Aorta (tissue), 5 donors: ENCODE measurements around the gene FASN. TPM values are rescaled to one million over a fixed set of nuclear protein-coding genes. Genes with fewer than 3 reads are reported as not detected.

ENCODE experiments used
- ATAC-seq: fragments of 200-7000 bp; cut with Tn5 transposase; one replicate; pipeline ENCODE4 v1.9.1; 2022; ENCODE audit warnings: moderate library complexity; ENCODE audit not compliant: low FRiP score
- DNase-seq, 2 donors: peaks; one replicate each; pipeline ENCODE4 v3.0.0-alpha.2; 2020
- H3K27ac ChIP-seq, 2 donors: one replicate each; pipeline ENCODE4 v1.5.1; 2013; ENCODE audit warnings: low read length in 2 of 2, mild to moderate bottlenecking in 2 of 2, moderate library complexity in 2 of 2, control low read depth in 1 of 2, inconsistent platforms in 1 of 2, low read depth in 1 of 2
- H3K27me3 ChIP-seq, 2 donors: one replicate each; pipeline ENCODE4 v1.6.1; 2013; ENCODE audit warnings: control low read depth in 1 of 2, low read length in 1 of 2, mild to moderate bottlenecking in 1 of 2, moderate library complexity in 1 of 2; ENCODE audit not compliant: insufficient read depth in 2 of 2, control insufficient read depth in 1 of 2
- H3K36me3 ChIP-seq, 2 donors: one replicate each; pipeline ENCODE4 v1.6.1; 2013; ENCODE audit warnings: control low read depth in 1 of 2, low read length in 1 of 2, mild to moderate bottlenecking in 1 of 2; ENCODE audit not compliant: insufficient read depth in 2 of 2, control insufficient read depth in 1 of 2
- H3K4me1 ChIP-seq, 2 donors: one replicate each; pipeline ENCODE4 v1.6.1; 2013; ENCODE audit warnings: low read length in 2 of 2, control low read depth in 1 of 2, mild to moderate bottlenecking in 1 of 2, moderate library complexity in 1 of 2; ENCODE audit not compliant: insufficient read depth in 2 of 2, control insufficient read depth in 1 of 2
- H3K4me3 ChIP-seq, 2 donors: one replicate each; pipeline ENCODE4 v1.5.1; 2013; ENCODE audit warnings: low read length in 2 of 2, control low read depth in 1 of 2, mild to moderate bottlenecking in 1 of 2
- H3K9me3 ChIP-seq: one replicate; pipeline ENCODE4 v1.6.1; 2013; ENCODE audit warnings: mild to moderate bottlenecking, low read length; ENCODE audit not compliant: control insufficient read depth
- WGBS, 2 donors: extraction: QIAGEN DNeasy Blood & Tissue Kit; methylation state at CpG; one replicate each; pipeline ENCODE4 v1.1.7; 2013; 5-methylcytosine and 5-hydroxymethylcytosine counted together
- intact Hi-C, 2 donors: fragments of 100-400 bp; cut with DNase I; formaldehyde crosslinking; loops; one replicate each; pipeline versions ENCODE4 v1.14.2 to v1.15.0; 2022
- polyA plus RNA-seq, 2 donors: library from polyadenylated mRNA; stranded (reverse); fragments of 200-250 nt; gene quantifications; one replicate each; pipeline ENCODE4 v1.2.3, GENCODE V29; 2013
- total RNA-seq, 2 donors: library from RNA; stranded (reverse); fragmentation: NEBNext Ultra II Directional; extraction: Animal tissue kit (Norgen Biotek cat#: 25700); gene quantifications; one replicate each; pipeline ENCODE4 v1.2.1, GENCODE V29; 2021
- donor health status: healthy with polysubstance abuse.
- donor health status: Bipolar disorder and iron deficiency.
- donor health status: DM: no; HTN: no; CAD: no.
- donor health status: DM: no; HTN: no; CAD: no.
- donor health status: DM: yes; HTN: yes; CAD: no.

The FASN gene
- total and polyA plus RNA-seq, 4 donors = 4.3 to 64.0 (median 26.3) TPM

DNA sequence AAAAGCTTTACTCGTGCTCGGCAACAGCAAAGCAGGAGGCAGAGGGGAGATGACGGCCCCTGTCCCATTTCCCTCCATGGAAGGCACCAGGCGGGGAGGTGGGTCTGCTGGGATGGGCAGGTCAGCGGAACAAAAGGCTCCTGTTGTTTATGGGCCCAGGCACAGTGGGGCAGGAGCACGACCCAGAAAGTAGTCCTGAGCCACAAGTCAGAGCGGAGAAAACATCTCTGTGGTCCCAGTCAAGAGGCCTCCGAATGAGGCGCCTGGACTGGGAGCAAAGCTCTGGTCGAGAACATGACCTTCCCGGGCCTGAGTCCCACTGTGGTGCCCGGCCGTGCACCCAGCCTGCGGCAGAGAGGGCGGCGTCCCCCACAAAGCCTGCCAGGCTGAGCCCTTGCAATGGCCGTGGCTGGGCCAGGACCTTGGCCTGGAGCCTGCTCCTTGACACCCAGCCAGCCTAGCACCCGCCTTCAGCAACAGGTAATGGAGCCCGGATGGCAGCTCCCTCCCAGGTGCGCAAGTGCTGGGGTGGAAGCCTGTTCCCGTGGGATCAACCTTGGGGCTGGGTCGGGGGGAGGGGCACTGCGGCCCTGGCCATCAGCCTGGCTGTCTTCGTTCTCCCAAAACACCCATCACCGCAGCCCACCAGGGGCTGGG is 50.0 kb downstream of the FASN start:
- Histone ChIP-seq H3K9me3 (no peaks in the 10 kb centered on the region), H3K27me3 (no peaks in the 10 kb centered on the region), H3K4me1 (no peaks in the 10 kb centered on the region), H3K4me3 (no peak overlapping the region), H3K36me3 (no peaks in the 10 kb centered on the region), H3K27ac (no peak overlapping the region)
- WGBS, 2 donors = 86 to 89% methylated on average over 18 to 25 of the region's 25 CpGs
- intact Hi-C loops = no loop called here
- no peak for ATAC-seq
- no peak for DNase-seq

DNA sequence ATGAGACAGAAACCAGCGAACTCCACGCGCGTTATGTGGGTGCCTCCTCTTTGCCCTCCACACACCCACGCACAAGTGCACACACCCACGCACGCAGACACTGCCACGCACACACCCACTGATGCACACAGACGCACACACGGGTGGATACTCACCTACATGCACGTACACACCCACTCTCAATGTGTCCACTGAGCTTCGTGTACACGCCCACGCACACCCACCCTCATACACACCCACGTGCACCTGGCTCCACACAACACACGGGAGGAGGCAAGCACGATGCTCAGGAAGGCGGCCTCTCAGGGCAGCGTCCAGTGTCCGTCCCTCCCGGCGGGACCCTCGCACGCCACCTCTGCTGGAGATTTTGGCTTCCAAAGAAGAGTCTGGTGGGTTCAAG is 50.7 kb downstream of the FASN start:
- Histone ChIP-seq H3K36me3 (no peaks in the 10 kb centered on the region), H3K27me3 (no peaks in the 10 kb centered on the region), H3K4me1 (no peaks in the 10 kb centered on the region), H3K27ac (no peak overlapping the region), H3K4me3 (no peak overlapping the region), H3K9me3 (no peaks in the 10 kb centered on the region)
- no peak for ATAC-seq
- 88 to 91% methylated on average over 24 of the region's 24 CpGs for WGBS, 2 donors
- no peak for DNase-seq
- intact Hi-C loops = no loop called here

DNA sequence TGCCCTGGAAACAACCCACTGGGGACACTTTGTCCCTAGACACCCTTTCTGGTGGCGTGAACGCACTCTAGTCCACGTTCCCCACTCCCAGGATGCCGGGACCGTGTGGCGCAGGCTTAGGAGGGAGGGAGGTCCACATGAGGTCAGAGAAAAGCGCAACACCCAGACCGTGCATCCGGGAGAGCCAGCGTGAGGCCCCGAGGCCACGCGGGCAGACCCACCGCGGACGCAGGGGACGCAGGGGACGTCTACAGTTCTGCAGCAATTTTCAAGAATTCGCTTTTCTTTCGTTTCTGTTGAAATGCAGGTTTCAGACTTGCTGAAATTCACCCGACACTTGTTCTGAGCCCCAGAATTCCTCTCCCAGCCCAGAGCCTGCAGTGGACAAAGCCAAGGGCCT is 51.1 kb downstream of the FASN start:
- DNase-seq (no peak), ATAC-seq (no peak)
- intact Hi-C loops = no loop called here
- Histone ChIP-seq H3K36me3 (no peaks in the 10 kb centered on the region), H3K9me3 (no peaks in the 10 kb centered on the region), H3K4me3 (no peak overlapping the region), H3K4me1 (no peaks in the 10 kb centered on the region), H3K27me3 (no peaks in the 10 kb centered on the region), H3K27ac (no peak overlapping the region)
- WGBS, 2 donors = 89% methylated on average over 21 of the region's 21 CpGs

DNA sequence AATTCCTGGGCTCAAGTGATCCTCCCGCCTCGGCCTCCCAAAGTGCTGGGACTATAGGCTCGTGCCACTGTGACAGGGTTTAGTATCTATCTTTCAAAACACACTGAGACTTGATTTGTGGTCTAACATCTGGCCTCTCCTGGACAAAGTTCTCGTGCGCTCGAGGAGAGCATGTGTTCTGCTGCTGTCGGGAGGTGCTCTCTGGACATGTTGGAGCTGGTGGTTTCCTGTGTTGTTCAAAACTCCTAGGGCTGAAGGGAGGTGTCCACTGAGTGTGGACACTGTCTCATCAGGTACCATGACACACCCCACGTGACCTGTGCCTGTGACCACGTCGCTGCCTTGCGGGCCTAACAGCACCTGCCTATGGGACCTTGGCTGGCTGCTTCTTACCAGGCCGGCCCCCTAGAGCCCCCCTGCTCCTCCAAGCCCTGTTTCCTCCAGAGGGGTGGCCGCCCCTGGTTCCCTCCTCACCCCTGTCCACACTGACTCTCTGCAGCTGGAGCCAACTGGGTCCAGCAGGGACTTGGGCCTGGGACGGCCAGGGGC is 52.0 kb downstream of the FASN start:
- no peaks in the 10 kb centered on the region for H3K4me1 ChIP-seq
- intact Hi-C loops = no loop called here
- 69% methylated on average over 14 of the region's 14 CpGs for WGBS, 2 donors
- no peak for ATAC-seq
- no peak overlapping the region for H3K27ac ChIP-seq
- H3K4me3 ChIP-seq = no peak overlapping the region
- H3K27me3 ChIP-seq = no peaks in the 10 kb centered on the region
- no peaks in the 10 kb centered on the region for H3K36me3 ChIP-seq
- no peak for DNase-seq
- H3K9me3 ChIP-seq = no peaks in the 10 kb centered on the region

DNA sequence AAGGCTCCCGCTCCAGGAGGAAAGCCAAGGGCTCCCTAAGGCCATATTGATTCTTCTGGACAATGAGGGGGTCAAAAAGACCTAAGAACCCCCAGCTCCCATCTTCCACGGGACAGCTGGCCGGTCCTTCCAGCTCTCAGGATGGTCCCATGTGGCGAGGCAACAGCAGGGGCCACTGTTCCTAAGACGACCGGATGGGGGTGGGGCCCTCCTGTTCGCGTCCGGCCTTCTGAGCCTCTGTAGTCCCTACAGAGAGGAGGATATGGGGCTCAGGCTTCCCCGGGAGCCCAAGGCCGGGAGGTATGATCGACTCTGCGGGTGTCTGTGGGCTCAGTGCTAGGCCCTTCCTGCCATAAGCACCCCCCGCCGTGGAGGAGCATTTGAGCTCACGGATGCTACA is 54.5 kb downstream of the FASN start:
- Histone ChIP-seq H3K27ac (no peak overlapping the region), H3K4me3 (no peak overlapping the region), H3K27me3 (no peaks in the 10 kb centered on the region), H3K36me3 (no peaks in the 10 kb centered on the region), H3K4me1 (no peaks in the 10 kb centered on the region), H3K9me3 (no peaks in the 10 kb centered on the region)
- ATAC-seq (no peak), DNase-seq (no peak)
- 57 to 61% methylated on average over 16 of the region's 16 CpGs for WGBS, 2 donors
- intact Hi-C loops = no loop called here

DNA sequence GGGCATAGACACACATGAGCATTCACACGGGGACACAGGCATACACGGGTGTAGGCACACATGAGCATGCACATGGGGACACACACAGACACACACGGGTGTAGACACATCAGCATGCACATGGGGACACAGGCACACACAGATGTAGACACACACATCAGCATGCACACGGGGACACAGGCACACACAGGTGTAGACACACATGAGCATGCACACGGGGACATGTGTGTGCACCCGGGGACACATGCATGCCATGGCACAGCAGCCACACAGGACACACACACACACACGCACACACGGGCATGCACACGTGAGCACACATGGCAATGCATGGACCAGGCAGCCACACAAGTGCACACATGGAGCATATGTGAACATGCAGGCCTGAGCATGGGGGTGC is 55.4 kb downstream of the FASN start:
- H3K4me3 ChIP-seq = no peak overlapping the region
- 83 to 84% methylated on average over 9 of the region's 9 CpGs for WGBS, 2 donors
- H3K9me3 ChIP-seq = no peaks in the 10 kb centered on the region
- ATAC-seq (no peak), DNase-seq (no peak)
- no peak overlapping the region for H3K27ac ChIP-seq
- H3K27me3 ChIP-seq = no peaks in the 10 kb centered on the region
- no peaks in the 10 kb centered on the region for H3K4me1 ChIP-seq
- no peaks in the 10 kb centered on the region for H3K36me3 ChIP-seq
- intact Hi-C loops = no loop called here

DNA sequence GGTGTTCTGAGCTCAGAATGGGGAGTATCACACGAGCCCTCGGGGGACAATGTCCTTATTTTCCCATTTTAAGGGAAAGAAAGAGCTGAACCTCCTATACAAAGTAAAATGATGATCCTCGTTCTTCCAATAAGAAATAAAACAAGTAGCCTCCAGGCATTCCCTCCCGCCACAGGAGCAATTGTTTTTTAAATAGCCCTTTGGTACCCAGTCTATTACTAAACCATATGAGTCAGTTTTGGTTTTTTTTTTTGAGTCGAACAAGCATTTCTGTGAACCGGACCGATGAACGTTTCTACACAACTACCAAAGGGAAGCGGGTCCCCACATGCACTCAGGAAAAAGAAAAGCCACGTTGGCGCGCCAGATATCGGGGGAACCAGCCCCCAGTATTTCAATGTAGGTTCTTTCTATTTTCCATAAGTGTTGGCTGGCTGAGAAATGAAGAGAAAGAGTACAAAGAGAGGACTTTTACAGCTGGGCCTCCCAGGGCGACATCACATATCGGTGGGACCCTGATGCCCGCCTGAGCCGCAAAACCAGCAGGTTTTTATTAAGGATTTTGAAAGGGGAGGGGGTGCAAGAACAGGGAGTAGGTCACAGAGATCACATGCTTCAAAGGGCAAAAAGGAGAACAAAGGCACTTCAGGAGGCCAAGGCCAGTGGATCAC is 56.8 kb downstream of the FASN start:
- Histone ChIP-seq H3K4me1 (no peaks in the 10 kb centered on the region), H3K27me3 (no peaks in the 10 kb centered on the region), H3K27ac (no peak overlapping the region), H3K36me3 (no peaks in the 10 kb centered on the region), H3K9me3 (no peaks in the 10 kb centered on the region), H3K4me3 (no peak overlapping the region)
- intact Hi-C loops = no loop called here
- DNase-seq (no peak), ATAC-seq (no peak)
- WGBS, 2 donors = 84 to 88% methylated on average over 17 of the region's 17 CpGs

DNA sequence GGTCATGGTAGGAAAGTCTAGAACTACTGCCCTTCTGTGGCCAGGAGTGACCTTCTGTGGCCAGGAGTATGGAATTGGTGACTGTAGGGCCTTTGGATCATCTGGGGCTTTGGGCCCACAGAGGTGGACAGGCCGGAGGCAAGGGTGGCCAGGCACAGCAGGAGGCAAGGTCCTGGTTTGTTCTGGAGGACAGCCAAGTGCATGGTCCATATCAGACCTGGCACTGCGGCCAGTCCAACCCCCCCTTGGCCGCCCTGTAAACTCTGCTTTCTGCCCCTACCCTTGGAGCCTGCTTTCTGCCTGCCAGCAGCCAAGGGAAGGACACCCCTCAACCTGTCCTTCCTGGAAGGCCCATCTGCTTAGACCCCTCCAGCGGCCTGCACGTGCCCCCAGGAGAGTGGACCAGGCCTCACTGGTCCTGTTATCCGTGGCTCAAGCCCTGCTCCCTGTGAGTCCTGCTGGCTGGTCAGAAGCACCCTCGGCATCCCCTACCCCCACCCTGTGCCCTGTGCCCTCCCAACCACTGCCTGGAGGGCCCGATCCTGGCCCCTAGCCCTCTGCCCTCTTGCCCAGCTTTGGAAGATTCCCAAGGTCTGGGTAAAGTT is 58.2 kb downstream of the FASN start:
- Histone ChIP-seq H3K27ac (no peak overlapping the region), H3K4me1 (no peaks in the 10 kb centered on the region), H3K4me3 (no peak overlapping the region), H3K9me3 (no peaks in the 10 kb centered on the region), H3K36me3 (no peaks in the 10 kb centered on the region), H3K27me3 (no peaks in the 10 kb centered on the region)
- no peak for ATAC-seq
- DNase-seq = no peak
- WGBS, 2 donors = 91 to 95% methylated on average over 8 of the region's 8 CpGs
- intact Hi-C loops = loop anchor here (5.0 to 10.0 kb wide), 2 partner anchors 58 to 285 kb away; partner anchors contain the start of gene FASN (in 1 of the 2)
